Coronary artery (tissue), 2 donors: Measurements from ENCODE around the gene GRID2.

Source experiments
- DNase-seq: peaks from one replicate; pipeline ENCODE4 v3.0.0-alpha.2; 2017; ENCODE audit warnings: low spot score
- H3K27ac ChIP-seq, 2 donors: fragments of 200-600 bp; sonication (generic); one replicate each; pipeline ENCODE4 v1.5.1; 2016 to 2019
- H3K4me3 ChIP-seq: fragments of 200-600 bp; sonication (generic); 2 replicates; pipeline ENCODE4 v1.5.1; 2016; ENCODE audit warnings: mild to moderate bottlenecking, moderate library complexity
- TF ChIP-seq, protein P1 (sequence below): fragments of 200-600 bp; sonication (generic); IDR thresholded peaks from one replicate; pipeline ENCODE4 v1.5.1; 2019; ENCODE audit warnings: antibody characterized with exemption

GRID2 gene

DNA sequence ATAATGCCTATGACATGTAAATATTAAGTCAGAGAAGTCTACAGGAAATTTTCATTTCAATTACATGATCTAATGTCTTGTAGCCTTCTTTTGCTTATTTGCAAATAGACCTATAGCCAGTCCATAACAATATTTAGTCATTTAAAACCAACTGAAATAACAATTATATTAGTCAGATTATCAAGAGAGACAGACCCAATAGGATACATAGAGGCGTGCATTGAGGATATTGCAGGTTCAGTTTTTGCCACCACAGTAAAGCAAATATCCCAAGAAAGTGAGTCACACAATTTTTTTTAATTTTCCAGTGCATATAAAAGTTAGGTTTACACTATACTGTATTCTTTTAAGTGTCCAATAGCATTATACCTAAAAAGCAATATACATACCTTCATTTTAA is 1175.0 kb downstream of the GRID2 start:
- no peak for DNase-seq
- Histone ChIP-seq H3K4me3 (no peak overlapping the region), H3K27ac (no peak overlapping the region)
- TF ChIP-seq, protein P1, sequence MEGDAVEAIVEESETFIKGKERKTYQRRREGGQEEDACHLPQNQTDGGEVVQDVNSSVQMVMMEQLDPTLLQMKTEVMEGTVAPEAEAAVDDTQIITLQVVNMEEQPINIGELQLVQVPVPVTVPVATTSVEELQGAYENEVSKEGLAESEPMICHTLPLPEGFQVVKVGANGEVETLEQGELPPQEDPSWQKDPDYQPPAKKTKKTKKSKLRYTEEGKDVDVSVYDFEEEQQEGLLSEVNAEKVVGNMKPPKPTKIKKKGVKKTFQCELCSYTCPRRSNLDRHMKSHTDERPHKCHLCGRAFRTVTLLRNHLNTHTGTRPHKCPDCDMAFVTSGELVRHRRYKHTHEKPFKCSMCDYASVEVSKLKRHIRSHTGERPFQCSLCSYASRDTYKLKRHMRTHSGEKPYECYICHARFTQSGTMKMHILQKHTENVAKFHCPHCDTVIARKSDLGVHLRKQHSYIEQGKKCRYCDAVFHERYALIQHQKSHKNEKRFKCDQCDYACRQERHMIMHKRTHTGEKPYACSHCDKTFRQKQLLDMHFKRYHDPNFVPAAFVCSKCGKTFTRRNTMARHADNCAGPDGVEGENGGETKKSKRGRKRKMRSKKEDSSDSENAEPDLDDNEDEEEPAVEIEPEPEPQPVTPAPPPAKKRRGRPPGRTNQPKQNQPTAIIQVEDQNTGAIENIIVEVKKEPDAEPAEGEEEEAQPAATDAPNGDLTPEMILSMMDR, result no peak

DNA sequence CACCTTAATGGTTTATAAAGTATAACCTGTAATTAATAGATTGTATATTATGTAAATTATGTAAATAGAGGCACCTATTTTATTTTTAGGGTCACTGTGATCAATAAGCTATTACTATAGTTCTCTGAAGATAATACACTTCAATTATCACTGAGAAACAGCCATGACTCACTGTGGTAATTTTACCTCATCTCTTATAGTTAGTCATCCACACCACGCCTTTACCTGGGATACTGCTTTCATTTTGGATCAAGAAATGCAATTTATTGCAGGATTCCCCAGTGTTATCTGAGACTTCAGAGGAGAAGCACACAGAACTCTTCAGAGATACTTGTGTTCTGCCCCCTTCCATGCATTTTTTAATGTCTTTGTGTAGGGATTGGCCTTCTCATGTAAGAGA is 1176.7 kb downstream of the GRID2 start:
- no peak for DNase-seq
- no peak overlapping the region for H3K27ac ChIP-seq
- H3K4me3 ChIP-seq, result no peak overlapping the region
- TF ChIP-seq, protein P1, result no peak

DNA sequence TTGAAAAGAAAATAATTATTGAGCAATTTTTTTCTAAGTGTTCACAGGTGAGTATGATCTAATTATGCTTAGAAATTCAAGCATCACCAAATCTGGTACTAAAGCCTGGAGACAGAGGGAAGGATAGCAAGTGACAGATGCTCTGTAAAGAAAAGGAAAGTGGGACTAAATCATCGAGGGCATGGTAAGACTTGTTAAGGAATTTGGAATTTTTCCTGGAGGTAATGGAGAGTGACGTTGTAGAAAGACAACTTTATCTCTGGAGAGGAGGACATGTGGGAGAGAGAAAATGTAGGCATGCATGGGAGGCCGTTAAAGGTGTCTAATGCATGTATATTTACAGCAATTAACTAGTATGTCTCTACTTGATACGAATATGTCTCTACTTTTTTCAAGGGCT is 1191.6 kb downstream of the GRID2 start:
- TF ChIP-seq, protein P1, result no peak
- Histone ChIP-seq H3K27ac (no peak overlapping the region), H3K4me3 (no peak overlapping the region)
- no peak for DNase-seq

DNA sequence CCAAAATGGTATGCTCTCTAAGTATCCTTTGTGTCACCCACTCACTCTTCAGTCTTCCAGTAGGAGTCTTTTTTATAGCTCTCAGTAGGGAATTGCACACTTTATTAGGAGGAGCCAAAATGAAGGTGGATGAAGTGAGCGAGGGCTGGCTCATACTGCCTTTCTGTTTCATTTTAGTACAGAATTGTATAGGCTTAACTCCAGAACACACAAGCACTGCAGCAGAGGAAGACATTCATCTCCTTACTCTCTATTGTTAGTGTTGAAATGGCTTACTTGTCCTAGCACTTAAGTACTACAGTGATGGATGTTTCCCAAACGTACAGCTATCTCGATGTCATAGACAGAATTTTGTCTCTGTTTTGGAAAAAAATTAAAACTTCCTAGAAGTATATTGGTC is 1197.5 kb downstream of the GRID2 start:
- H3K27ac ChIP-seq, result no peak overlapping the region
- DNase-seq, result no peak
- H3K4me3 ChIP-seq, result no peak overlapping the region
- TF ChIP-seq, protein P1, result no peak

DNA sequence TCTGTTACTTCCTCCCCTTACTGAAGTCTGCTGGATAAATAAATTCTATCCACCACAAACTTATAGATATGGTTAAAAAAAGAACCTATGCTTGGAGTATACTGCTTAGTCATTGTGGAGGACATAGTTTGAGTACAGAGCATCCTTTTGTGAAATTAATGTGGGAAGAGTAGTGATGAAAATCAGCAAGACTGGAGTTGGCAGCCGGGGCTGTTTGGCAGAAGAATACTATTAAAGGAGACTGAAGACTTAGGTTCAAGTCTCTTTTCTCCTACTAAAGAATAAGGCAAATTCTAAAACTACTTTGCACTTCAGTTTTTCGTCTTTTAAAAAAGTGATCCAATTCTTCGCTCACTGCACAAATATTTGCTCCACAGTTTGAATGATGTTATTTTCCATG is 1198.2 kb downstream of the GRID2 start:
- no peak overlapping the region for H3K4me3 ChIP-seq
- no peak for DNase-seq
- TF ChIP-seq, protein P1, result no peak
- H3K27ac ChIP-seq, result no peak overlapping the region

DNA sequence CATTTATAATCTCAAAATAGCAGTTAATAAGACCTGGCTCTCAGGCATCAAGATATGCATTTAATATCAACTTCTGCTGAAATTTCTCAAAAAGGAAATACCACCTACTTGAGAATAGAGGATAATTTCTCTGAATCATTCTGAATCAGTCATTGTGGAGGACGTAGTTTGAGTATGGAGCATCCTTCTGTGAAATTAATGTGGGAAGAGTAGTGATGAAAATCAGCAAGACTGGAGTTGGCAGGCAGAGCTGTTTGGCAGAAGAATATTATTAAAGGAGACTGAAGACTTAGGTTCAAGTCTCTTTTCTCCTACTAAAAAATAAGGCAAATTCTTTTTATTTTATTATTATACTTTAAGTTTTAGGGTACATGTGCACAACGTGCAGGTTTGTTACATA is 1199.2 kb downstream of the GRID2 start:
- no peak overlapping the region for H3K27ac ChIP-seq
- H3K4me3 ChIP-seq, result no peak overlapping the region
- TF ChIP-seq, protein P1, result no peak
- DNase-seq, result no peak

DNA sequence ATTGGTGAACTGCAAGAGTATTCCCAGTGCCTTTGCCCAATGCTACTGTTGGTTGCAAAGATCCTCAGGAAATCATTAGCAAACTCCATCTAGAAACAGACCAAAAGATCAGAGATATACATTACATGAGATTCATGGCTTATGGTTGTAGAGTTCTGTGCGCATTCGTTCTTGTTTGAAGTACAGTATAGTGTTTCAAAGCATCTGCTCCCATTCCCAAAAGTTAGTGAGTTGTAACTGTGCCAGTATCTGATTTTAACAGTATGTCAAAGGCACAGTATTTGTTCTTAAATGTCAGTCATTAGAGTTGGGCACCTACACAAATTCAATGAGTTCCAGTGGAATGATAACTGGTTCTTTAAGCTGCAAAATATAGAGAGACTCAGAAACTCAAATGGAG is 1210.1 kb downstream of the GRID2 start:
- H3K4me3 ChIP-seq, result no peak overlapping the region
- TF ChIP-seq, protein P1, result no peak
- DNase-seq, result no peak
- no peak overlapping the region for H3K27ac ChIP-seq
